Memory B cell (primary cell): ENCODE results near the gene PGM1.

Source experiments
- ATAC-seq: fragments of 150-1000 bp; cut with Tn5 transposase; 2 replicates; pipeline ENCODE4 v1.10.0; 2021; ENCODE audit warnings: low read depth, mild to moderate bottlenecking, moderate library complexity
- DNase-seq, 2 donors: peaks; one replicate each; pipeline ENCODE4 v3.0.0; 2022; ENCODE audit warnings: low spot score in 2 of 2
- H3K27ac Mint-ChIP-seq: one replicate; pipeline ENCODE4 v1.8.0; 2022; ENCODE audit warnings: mild to moderate bottlenecking, moderate library complexity, mixed read lengths
- H3K27me3 Mint-ChIP-seq: one replicate; pipeline ENCODE4 v1.8.0; 2022; ENCODE audit warnings: mixed read lengths
- H3K36me3 Mint-ChIP-seq: one replicate; pipeline ENCODE4 v1.8.0; 2022; ENCODE audit warnings: mild to moderate bottlenecking, mixed read lengths
- H3K4me1 Mint-ChIP-seq: one replicate; pipeline ENCODE4 v1.8.0; 2022; ENCODE audit warnings: mixed read lengths
- H3K4me3 Mint-ChIP-seq: one replicate; pipeline ENCODE4 v1.8.0; 2022; ENCODE audit warnings: mild to moderate bottlenecking, moderate library complexity, mixed read lengths
- H3K9me3 Mint-ChIP-seq: one replicate; pipeline ENCODE4 v1.8.0; 2022; ENCODE audit warnings: mixed read lengths

Gene PGM1

GRCh38 chr1:63691701-63692425 lies 98.7 kb downstream of the PGM1 start:
- peak; percentile 28 to 42 for DNase-seq
- H3K27me3 Mint-ChIP-seq = peaks cover 1% of the 10 kb centered on the region
- no peaks in the 10 kb centered on the region for H3K36me3 Mint-ChIP-seq
- peaks cover 2% of the 10 kb centered on the region for H3K4me1 Mint-ChIP-seq
- no peaks in the 10 kb centered on the region for H3K9me3 Mint-ChIP-seq
- H3K27ac Mint-ChIP-seq = no peak overlapping the region
- ATAC-seq = peak; percentile 70
- H3K4me3 Mint-ChIP-seq = no peak overlapping the region

DNA sequence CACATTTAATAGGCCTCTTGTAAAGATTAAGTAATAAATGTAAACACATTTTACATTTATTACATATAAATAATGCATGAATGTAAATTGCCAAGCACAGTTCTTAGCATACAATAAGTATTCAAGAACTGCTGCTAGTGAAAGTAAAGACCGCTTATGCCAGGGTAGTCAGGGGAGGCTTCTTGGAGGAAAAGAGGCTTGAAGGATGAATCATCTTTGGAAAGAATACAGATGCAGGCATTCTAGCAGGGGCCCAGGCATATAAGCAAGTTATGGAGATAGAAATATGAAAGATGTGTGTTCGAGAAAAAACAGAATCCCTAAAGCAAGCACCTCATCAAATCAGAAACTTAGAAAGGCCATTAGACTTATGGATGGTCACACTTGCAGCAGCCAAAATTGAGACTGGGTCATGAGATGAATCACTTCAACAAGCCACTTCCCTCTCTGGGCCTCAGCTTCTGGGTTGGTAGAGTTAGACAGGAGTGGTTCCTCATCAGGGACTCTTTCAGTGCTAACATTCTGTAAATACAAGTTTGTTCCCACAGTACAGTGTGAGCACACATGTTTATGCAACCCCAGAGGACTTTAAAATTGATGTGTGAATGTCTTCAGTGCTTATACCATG lies 100.8 kb downstream of the PGM1 start:
- no peak overlapping the region for H3K4me3 Mint-ChIP-seq
- H3K36me3 Mint-ChIP-seq = no peaks in the 10 kb centered on the region
- no peaks in the 10 kb centered on the region for H3K9me3 Mint-ChIP-seq
- H3K4me1 Mint-ChIP-seq = peaks cover 2% of the 10 kb centered on the region
- DNase-seq (no peak), ATAC-seq (peak; percentile 24)
- no peak overlapping the region for H3K27ac Mint-ChIP-seq
- no peaks in the 10 kb centered on the region for H3K27me3 Mint-ChIP-seq

DNA sequence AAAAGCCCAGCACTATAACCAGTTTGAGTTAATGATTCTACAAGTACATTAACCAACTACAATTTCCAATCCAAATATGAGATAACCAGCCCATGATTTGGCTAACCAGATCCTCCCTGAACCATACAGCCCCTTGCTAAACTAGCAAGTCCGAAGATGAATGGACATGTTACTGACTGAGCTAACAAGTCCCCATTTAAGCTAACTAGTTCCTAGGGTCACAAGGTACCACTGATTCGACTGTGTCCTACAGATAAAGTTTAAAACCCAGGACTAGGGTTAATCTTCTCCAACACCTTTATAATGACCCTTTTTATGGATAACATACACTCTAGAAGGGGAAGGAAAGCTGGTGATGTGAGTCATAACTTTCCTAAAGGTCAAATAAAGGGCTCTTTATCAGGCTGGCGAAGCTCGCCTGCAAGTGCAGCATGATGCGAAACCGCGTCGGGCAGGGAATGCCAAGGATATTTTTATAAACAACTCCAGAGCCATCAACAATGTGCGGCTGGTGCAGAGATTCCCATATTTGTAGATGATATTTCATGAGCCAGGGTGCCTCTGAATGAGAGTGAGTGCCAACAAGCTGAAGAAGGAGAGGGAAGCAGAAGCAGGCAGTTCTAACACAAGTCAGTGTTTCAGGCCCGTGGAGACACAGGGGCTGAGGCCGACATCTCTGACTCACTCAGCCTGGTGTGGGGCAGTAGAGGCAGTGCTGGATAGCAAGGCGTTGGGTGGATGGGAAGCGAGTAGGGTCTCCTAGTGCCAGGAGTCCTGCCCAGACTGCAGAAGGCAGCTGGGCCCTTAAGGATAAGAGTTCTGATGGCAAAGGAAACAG lies 105.0 kb downstream of the PGM1 start:
- Mint-ChIP-seq H3K27ac (no peak overlapping the region), H3K4me3 (no peak overlapping the region), H3K36me3 (no peaks in the 10 kb centered on the region), H3K27me3 (peaks cover 4% of the 10 kb centered on the region), H3K9me3 (no peaks in the 10 kb centered on the region), H3K4me1 (no peaks in the 10 kb centered on the region)
- DNase-seq (no peak), ATAC-seq (no peak)

DNA sequence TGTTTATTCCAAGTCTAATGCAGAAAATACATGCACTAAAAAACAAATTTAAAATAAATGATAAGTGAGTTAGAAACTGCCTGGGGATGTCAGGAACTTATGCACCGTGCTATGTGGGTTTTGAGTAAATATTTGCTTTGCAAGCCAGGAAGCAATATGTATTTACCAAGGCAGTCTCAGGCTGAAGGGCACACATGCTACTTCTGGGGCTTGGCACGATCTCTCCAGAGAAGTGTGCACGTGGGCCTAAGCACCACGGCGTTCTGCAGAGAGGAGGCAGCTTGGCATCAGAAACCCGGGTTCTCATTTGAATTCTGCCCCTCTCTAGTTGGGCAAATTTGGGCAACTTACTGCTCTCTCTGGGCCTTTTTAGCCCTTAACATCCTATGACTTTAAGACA lies 108.0 kb downstream of the PGM1 start:
- H3K4me1 Mint-ChIP-seq = no peaks in the 10 kb centered on the region
- no peak for DNase-seq
- H3K27ac Mint-ChIP-seq = no peak overlapping the region
- H3K4me3 Mint-ChIP-seq = no peak overlapping the region
- H3K27me3 Mint-ChIP-seq = peaks cover 8% of the 10 kb centered on the region
- ATAC-seq = no peak
- H3K36me3 Mint-ChIP-seq = no peaks in the 10 kb centered on the region
- H3K9me3 Mint-ChIP-seq = no peaks in the 10 kb centered on the region

- DNase-seq (no peak), ATAC-seq (no peak)
- Mint-ChIP-seq H3K4me1 (no peaks in the 10 kb centered on the region), H3K27me3 (peaks cover 12% of the 10 kb centered on the region), H3K36me3 (no peaks in the 10 kb centered on the region), H3K9me3 (no peaks in the 10 kb centered on the region), H3K4me3 (no peak overlapping the region), H3K27ac (no peak overlapping the region)
Observed at GRCh38 chr1:63703701-63704107, 110.5 kb downstream of the PGM1 start.

GRCh38 chr1:63704443-63704842 lies 111.2 kb downstream of the PGM1 start:
- peaks cover 12% of the 10 kb centered on the region for H3K27me3 Mint-ChIP-seq

GRCh38 chr1:63705078-63705477 lies 111.9 kb downstream of the PGM1 start:
- no peaks in the 10 kb centered on the region for H3K9me3 Mint-ChIP-seq
- DNase-seq (no peak), ATAC-seq (no peak)
- peaks cover 12% of the 10 kb centered on the region for H3K27me3 Mint-ChIP-seq
- no peaks in the 10 kb centered on the region for H3K4me1 Mint-ChIP-seq
- no peak overlapping the region for H3K27ac Mint-ChIP-seq
- H3K4me3 Mint-ChIP-seq = no peak overlapping the region
- no peaks in the 10 kb centered on the region for H3K36me3 Mint-ChIP-seq

More at GRCh38 chr1:63704443-63704842, 111.2 kb downstream of the PGM1 start:
- Mint-ChIP-seq H3K9me3 (no peaks in the 10 kb centered on the region), H3K4me3 (no peak overlapping the region), H3K36me3 (no peaks in the 10 kb centered on the region), H3K27ac (no peak overlapping the region), H3K4me1 (no peaks in the 10 kb centered on the region)
- no peak for DNase-seq
- ATAC-seq = no peak

- Mint-ChIP-seq H3K27me3 (peaks cover 11% of the 10 kb centered on the region), H3K27ac (no peak overlapping the region), H3K4me1 (no peaks in the 10 kb centered on the region), H3K4me3 (no peak overlapping the region), H3K36me3 (no peaks in the 10 kb centered on the region), H3K9me3 (no peaks in the 10 kb centered on the region)
- no peak for ATAC-seq
- no peak for DNase-seq
Observed at GRCh38 chr1:63709267-63709828, 116.1 kb downstream of the PGM1 start.
